ENCODE measurements around the gene DSCAM. TPM values are rescaled to one million over a fixed set of nuclear protein-coding genes. Genes with fewer than 3 reads are reported as not detected.

Gene DSCAM
- total and polyA plus RNA-seq, 2 experiments from 2014 or later = 0.07 TPM; not detected in 1

GRCh38 chr21:40461008-40461407 lies 385.9 kb downstream of the DSCAM start:
- no peak overlapping the region for H3K27ac Mint-ChIP-seq
- H3K36me3 ChIP-seq (ENCODE audit: insufficient read depth) = no peaks in the 10 kb centered on the region
- H3F3A ChIP-seq (replicated peaks; ENCODE audit: low read depth) = no peaks in the 10 kb centered on the region
- no peak for TF ChIP-seq NANOG (IDR thresholded peaks at IDR 0.05; ENCODE audit: borderline replicate concordance)
- no peak for TF ChIP-seq ZNF114 (CRISPR knock-in tag; IDR thresholded peaks at IDR 0.05)
- TF ChIP-seq ZNF462 (CRISPR knock-in tag; IDR thresholded peaks at IDR 0.05) = no peak
- TF ChIP-seq CTCF (conservative IDR thresholded peaks at IDR 0.05; ENCODE audit: low read depth in 2 of 2) = no peak
- TF ChIP-seq REST (IDR thresholded peaks at IDR 0.05; ENCODE audit: unreplicated experiment) = no peak
- TF ChIP-seq ETS1 (IDR thresholded peaks at IDR 0.05) = no peak
- TF ChIP-seq POLR2AphosphoS5 (IDR thresholded peaks at IDR 0.05; ENCODE audit: low read depth) = no peak
- TF ChIP-seq ZNF331 (CRISPR knock-in tag; IDR thresholded peaks at IDR 0.05; ENCODE audit: low read depth) = no peak
- no peak for TF ChIP-seq JUNB (IDR thresholded peaks at IDR 0.05; ENCODE audit: unreplicated experiment)
- TF ChIP-seq EZH2phosphoT487 (IDR thresholded peaks at IDR 0.05; ENCODE audit: unreplicated experiment) = no peak
- no peak for TF ChIP-seq EZH2 (IDR thresholded peaks at IDR 0.05; ENCODE audit: low read depth, unreplicated experiment)
- TF ChIP-seq CREB1 (CRISPR knock-in tag; IDR thresholded peaks at IDR 0.05; ENCODE audit: low read depth) = no peak
- no peak for TF ChIP-seq STAT1 (IDR thresholded peaks at IDR 0.05; ENCODE audit: unreplicated experiment)
- H3K4me1 Mint-ChIP-seq = no peaks in the 10 kb centered on the region
- no peaks in the 10 kb centered on the region for H3K79me2 ChIP-seq (replicated peaks; ENCODE audit: insufficient read depth)
- H3K27me3 ChIP-seq (ENCODE audit: insufficient read depth) = no peaks in the 10 kb centered on the region
- peaks cover 75% of the 10 kb centered on the region for H3K9me3 Mint-ChIP-seq
- no peaks in the 10 kb centered on the region for H3K9me2 ChIP-seq (ENCODE audit: insufficient read depth)
- peaks cover 3% of the 10 kb centered on the region for H3K27me3 Mint-ChIP-seq (ENCODE audit: insufficient read depth, low read depth, poor library complexity)
- H3K4me3 ChIP-seq = no peak overlapping the region
- peaks cover 10% of the 10 kb centered on the region for H3K36me3 Mint-ChIP-seq (ENCODE audit: low read depth)
- no peak overlapping the region for H3K27ac ChIP-seq (ENCODE audit: low read depth)
- DNase-seq (ENCODE audit: low spot score) = no peak
- H3K4me3 Mint-ChIP-seq = no peak overlapping the region
- no peak for ATAC-seq
- no peaks in the 10 kb centered on the region for H3K4me1 ChIP-seq (ENCODE audit: insufficient read depth)
- H2AFZ ChIP-seq = no peak overlapping the region
- no peaks in the 10 kb centered on the region for H4K20me1 ChIP-seq (replicated peaks; ENCODE audit: insufficient read depth)
- H3K4me2 ChIP-seq = no peak overlapping the region

Measured in GM23338 (cell line).